NCI-H2196 (cell line): ENCODE measurements around the gene CENPN.

ENCODE experiments used
- DNase-seq: peaks from one replicate; lab custom pipeline; 2025; ENCODE audit not compliant: unreplicated experiment; lab: John Stamatoyannopoulos, UW

Gene CENPN

DNA sequence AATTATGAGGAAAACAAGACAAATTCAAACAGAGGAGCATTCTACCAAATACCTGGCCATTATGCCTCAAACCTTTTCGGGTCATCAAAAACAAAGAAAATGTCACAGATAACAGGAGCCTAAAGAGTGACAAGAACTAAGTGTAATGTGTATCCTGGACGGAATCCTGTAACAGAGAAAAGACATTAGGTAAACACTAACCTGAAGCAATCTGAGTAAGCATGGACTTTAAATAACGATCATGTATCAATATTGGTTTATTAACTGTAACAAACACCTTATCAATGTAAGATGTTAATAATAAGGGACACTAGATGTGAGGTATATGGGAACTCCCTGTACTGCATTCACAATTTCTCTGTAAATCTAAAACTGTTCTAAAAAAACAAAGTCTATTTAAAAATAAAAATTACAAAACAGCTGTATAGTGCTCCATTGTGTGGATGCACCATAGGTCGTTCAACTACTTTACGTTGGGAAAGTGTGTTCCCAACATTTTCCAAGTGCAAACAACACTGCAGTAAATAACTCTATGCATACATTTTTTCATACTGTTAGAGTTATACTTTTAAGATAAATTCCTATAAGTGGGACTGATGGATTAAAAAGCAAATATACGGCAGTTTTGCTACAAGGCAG lies 15.1 kb upstream of the CENPN start:
- no peak for DNase-seq

DNA sequence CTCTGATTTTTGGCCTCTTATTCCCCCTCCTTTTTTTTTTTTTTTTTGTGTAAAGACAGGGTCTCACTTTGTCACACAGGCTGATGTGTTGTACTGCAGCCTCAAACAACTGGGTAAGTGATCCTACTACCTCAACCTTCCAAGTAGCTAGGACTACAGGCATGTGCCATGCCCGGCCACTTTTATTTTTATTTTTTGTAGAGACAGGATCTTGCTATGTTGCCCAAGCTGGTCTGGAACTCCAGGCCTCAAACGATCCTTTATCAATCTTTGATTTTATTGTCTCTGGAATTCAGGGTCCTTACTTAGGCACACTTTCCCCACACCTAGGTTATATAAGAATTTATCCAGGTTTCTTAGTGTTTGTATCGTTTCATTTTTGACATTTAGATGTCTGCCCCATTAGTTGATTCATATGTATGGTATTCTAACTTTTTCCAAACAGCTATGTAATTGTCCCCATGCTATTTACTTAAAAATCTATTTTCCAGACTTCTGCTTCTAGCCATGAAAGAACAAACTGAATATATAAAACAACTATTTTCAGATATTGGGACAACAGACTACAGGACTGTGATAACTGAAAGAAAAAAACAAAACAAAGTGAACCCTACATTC lies 14.2 kb upstream of the CENPN start:
- no peak for DNase-seq

- no peak for DNase-seq
These were observed 13.7 kb upstream of the CENPN start for GRCh38 chr16:80993307-80993706.

DNA sequence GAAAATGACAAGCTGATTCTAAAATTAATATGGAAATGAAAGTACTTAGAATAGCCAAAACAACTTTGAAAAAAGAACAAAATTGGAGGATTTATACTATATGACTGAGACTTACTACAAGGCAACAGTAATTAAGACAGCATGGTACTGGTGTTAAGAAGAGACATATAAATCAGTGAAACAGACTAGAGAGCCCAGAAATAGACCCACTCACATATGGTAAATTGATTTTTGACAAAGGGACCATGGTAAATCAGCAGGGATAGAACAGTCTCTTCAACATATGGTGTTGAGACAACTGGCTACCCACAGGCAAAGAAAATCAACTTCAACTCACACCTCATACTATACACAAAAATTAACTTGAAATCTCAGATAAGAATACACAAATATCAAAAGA lies 13.2 kb upstream of the CENPN start:
- no peak for DNase-seq

DNA sequence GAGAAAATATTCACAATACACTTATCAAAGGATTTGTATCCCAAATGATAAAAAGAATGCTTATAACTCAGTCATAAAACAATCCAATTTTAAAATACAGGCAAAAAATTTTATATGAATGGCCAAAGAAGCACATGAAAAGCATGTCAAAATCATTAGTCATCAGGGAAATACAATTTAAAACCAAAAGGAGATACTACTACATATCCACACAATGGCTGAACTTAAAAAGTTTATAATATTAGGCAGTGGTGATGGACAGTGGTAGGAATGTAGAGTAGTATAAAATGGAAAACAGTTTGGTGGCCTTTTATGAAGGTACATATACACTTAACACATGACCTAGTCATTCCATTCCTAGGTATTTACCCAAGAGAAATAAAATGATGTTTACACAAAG lies 12.6 kb upstream of the CENPN start:
- DNase-seq, result no peak

GRCh38 chr16:80996688-80997138 lies 10.3 kb upstream of the CENPN start:
- DNase-seq, result no peak

DNA sequence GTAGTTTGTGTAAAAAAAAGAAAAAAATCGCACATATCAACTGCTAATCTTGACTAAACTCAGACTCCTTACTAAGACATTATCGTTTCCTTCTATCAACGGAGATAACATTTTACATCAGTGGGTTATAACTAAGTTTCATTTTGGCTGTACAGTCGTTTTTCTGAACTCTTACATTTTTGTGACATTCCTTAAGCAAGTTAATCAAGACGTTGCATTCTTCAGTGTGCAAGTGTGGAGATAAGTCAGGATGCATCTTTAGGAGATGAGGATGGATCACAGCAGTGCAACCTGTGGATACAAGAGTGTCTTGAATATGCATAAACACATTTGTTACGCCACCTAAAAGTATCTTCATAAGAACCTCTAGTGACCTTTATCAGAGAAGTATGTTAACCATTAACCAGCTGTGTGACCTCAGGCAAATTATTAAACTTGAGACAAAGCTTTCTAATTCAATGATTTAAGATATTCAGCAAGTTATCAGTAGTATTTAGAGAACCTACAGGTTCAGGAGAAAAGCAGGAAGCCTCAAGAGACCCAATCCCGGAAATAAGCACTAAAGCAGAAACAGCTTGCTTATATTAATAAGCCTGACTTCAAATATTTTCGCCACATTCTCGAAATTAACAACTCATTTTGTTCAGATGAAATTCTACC lies 9.7 kb upstream of the CENPN start:
- DNase-seq, result no peak

DNA sequence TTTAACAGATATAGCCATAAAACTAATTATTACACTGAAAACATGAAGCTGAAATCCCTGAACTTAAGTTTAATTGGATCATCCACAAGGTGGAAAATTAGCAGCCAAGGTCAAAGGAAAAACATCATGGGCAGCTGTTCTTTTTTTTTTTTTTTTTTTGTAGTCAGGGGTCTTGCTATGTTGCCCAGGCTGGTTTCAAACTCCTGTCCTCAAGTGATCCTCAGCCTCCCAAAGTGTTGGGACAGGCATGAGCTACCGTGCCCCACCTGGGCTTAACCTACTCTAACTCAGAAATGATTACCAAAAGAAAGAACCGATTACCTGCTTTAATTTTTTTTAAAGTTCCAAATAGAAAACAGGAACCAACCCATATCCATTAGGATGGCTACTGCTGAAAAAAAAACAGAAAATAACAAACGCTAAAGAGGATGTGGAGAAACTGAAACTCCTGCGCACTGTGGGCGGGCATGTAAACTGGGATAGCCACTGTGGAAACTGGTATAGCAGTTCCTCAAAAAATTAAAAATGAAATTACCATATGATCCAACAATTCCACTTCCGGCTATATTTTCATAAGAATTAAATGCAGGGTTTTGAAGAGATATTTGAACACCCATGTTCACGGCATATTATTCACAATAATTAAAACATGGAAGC lies 8.9 kb upstream of the CENPN start:
- no peak for DNase-seq

GRCh38 chr16:81000873-81001272 lies 6.1 kb upstream of the CENPN start:
- DNase-seq, result no peak

- no peak for DNase-seq
These were observed 5.7 kb upstream of the CENPN start for GRCh38 chr16:81001330-81001729.

GRCh38 chr16:81003064-81003463 lies 4.0 kb upstream of the CENPN start:
- no peak for DNase-seq

GRCh38 chr16:81003610-81004460 lies 3.2 kb upstream of the CENPN start:
- no peak for DNase-seq

DNA sequence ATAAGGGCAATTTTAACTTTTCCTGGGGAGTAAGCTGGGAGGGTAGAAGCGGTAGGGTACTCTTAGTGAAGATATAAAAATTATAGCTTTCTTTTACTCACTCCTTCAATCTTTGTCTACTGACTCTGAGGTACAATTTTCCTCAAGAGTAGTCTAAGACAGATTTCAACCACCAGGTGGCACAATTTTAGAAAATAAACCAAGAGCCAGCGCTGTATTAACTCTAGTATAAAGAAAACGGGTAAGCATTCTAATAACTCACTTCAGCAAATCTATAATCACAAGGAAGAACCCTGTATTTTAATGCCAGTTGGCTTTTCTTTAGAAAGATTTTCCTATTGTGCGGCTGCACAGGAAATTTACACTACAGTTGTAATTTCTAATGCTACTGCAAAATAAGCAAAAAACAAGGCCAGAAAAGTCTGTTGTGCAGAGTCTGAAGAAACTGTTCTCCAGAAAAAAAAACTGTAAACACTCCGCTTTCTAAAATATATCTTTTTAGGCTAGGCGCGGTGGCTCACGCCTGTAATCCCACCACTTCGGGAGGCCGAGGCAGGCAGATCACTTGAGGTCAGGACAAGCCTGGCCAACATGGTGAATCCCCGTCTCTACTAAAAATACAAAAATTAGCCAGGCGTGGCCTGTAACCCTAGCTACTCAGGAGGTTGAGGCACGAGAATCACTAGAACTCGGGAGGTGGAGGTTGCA lies 2.2 kb upstream of the CENPN start:
- DNase-seq, result peak; percentile 46

DNA sequence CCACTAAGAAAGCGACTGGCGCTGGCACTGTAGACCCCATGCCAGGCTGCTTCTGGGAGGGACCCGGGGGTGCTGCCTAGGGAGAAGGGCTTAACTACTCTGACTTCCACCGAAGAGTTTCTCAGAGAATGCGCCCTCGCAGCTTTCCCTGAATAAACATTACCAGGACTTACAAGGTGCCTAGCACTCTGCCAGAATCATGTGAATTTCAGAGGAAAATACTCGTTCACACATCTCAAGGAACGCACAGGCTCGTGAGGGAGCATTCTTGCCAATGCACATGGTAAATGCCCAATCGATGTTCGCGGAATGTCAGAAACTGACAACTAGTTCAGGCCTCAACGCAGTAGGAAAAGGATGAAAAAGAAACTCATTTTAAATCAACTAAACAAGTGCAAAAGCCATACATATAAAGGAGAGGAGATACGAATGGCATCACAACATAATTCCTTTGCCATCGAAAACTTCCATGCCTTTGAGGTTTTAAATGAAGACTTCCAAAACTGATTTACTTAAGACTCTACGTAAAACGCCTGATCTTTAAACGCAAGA lies 1.3 kb upstream of the CENPN start:
- no peak for DNase-seq

DNA sequence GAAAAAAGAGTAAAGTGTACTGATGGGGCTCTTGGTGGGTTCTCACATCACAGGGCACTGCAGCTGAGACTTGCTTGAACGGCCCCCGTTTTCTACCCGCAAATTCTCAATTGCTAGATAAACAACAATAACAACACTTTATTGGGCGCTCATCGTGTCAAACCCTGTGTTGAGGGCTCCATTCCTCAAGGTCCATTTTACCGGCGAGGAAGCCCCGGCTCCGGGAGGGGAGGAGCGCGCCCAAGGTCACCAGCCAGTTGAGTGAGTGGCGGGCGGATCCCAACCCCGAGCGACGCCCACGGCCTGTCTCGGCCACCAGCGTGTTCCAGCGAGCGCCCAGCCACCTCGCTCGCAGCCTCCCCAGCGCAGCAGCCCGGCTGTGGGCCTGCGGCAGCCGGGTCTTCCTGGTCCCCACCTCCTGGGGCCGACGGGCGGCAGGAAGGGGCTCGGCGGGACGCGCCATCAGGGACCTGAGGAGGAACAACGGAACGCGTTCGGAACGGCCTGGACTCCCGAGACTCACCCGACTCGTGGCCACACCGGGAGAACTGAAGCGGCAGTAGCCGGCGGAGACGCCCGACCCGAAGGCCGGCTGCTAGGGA lies 702 bp upstream of the CENPN start:
- no peak for DNase-seq

DNA sequence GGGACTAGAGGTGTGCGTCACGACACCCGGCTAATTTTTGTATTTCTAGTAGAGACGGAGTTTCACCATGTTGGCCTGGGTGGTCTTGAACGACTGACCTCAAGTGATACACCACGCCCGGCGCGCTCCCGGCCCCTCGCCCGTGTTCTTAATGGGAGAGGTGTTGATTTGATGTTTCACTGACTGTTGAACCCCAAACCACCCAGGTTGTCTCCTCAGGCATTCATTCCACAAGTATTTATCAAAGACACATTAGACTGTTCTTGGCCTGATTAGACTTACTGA lies 1.4 kb downstream of the CENPN start:
- no peak for DNase-seq

GRCh38 chr16:81012974-81013373 lies 6.0 kb downstream of the CENPN start:
- no peak for DNase-seq

GRCh38 chr16:81014672-81015071 lies 7.7 kb downstream of the CENPN start:
- no peak for DNase-seq

DNA sequence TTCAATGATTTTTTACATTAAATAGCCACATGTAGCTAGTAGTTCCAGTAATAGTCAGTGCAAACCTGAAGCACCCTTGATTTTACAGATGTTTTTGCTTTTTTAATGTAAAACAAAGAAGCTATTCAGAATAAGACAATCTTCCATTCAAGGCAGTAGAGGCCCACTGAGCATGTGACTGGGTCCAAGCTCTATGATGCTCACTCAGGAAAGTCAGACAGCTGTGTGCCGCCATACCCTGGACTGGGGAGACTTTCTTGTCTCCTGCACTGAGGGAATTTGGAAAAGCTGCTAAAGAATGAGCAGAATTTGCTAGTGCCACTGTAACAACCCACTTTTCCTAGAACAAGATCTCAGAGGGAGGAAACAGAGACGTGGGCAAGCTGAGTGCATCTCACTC lies 11.5 kb downstream of the CENPN start:
- no peak for DNase-seq

DNA sequence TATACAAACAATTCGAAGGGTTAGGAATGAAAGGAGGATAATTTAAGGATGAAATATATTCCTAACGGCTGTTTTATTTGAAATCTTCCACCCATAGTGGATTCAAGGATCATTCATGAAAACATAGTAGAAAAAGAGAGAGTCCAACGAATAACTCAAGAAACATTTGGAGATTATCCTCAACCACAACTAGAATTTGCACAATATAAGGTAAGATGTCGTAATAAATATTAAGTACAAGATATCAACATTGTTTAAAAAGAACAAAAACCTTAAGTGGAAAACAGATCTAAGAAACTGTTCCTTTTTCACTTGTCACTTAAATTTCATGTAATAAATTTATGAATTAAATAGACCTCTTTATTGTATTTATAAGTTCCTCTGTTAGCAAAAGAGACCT lies 19.4 kb downstream of the CENPN start:
- DNase-seq, result no peak
